Progenitor cell of endocrine pancreas (in vitro differentiated cells): ENCODE data around the gene ABLIM2. TPM values are rescaled to one million over a fixed set of nuclear protein-coding genes. Genes with fewer than 3 reads are reported as not detected.
A peak's percentile ranks its signal among the peaks of the same experiment; 100 is the strongest.

Experiments
- DNase-seq: peaks from one replicate; pipeline ENCODE4 v3.0.0; 2021; ENCODE audit warnings: low spot score; ENCODE audit not compliant: unreplicated experiment
- H3K27ac Mint-ChIP-seq: 2 replicates; pipeline ENCODE4 v1.8.0; 2021; ENCODE audit warnings: mild to moderate bottlenecking, moderate library complexity, mixed read lengths
- H3K27me3 Mint-ChIP-seq: 2 replicates; pipeline ENCODE4 v1.8.0; 2021; ENCODE audit warnings: mixed read lengths
- H3K36me3 Mint-ChIP-seq: 2 replicates; pipeline ENCODE4 v1.8.0; 2022; ENCODE audit warnings: mixed read lengths; ENCODE audit not compliant: insufficient read depth
- H3K4me1 Mint-ChIP-seq: 2 replicates; pipeline ENCODE4 v1.8.0; 2021; ENCODE audit warnings: low read depth, mixed read lengths
- H3K4me3 Mint-ChIP-seq: 2 replicates; pipeline ENCODE4 v1.8.0; 2021; ENCODE audit warnings: low read depth, mild to moderate bottlenecking, moderate library complexity, mixed read lengths
- H3K9me3 Mint-ChIP-seq: 2 replicates; pipeline ENCODE4 v1.8.0; 2021; ENCODE audit warnings: low read depth, mixed read lengths
- total RNA-seq: library from RNA; stranded (reverse); gene quantifications from 2 replicates; pipeline ENCODE4 v1.2.1, GENCODE V29; 2021
- TF ChIP-seq, protein P1 (sequence below): fragments of 200-600 bp; sonication (generic); IDR thresholded peaks from one replicate; pipeline ENCODE4 v1.5.0; 2021; ENCODE audit warnings: antibody characterized with exemption, mild to moderate bottlenecking; ENCODE audit not compliant: unreplicated experiment

ABLIM2 gene
- total RNA-seq, 1 donor from 2014 or later = 5.7 TPM

DNA sequence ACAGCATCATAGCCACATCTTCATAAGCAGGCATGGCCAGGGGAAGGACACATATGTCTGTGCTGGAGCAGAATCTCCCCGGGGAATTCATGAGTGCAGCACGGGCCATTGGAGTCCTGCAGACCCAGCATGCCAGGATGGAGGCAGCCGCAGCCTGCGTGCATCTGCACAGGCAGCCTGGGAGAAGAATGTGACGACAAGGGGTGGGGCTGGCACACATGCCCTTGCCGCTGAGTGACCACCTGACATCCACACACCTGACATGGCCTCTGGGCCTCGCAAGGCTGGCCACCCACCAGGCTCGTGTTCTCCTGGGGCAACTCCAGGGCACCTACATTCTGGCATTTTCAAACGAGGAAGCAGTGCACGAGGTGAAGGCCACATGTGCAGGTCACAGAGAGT is 152.8 kb downstream of the ABLIM2 start:
- no peak overlapping the region for H3K27ac Mint-ChIP-seq
- H3K9me3 Mint-ChIP-seq = no peaks in the 10 kb centered on the region
- peaks cover 14% of the 10 kb centered on the region for H3K27me3 Mint-ChIP-seq
- H3K4me3 Mint-ChIP-seq = no peak overlapping the region
- peaks cover 13% of the 10 kb centered on the region for H3K4me1 Mint-ChIP-seq
- TF ChIP-seq, protein P1, sequence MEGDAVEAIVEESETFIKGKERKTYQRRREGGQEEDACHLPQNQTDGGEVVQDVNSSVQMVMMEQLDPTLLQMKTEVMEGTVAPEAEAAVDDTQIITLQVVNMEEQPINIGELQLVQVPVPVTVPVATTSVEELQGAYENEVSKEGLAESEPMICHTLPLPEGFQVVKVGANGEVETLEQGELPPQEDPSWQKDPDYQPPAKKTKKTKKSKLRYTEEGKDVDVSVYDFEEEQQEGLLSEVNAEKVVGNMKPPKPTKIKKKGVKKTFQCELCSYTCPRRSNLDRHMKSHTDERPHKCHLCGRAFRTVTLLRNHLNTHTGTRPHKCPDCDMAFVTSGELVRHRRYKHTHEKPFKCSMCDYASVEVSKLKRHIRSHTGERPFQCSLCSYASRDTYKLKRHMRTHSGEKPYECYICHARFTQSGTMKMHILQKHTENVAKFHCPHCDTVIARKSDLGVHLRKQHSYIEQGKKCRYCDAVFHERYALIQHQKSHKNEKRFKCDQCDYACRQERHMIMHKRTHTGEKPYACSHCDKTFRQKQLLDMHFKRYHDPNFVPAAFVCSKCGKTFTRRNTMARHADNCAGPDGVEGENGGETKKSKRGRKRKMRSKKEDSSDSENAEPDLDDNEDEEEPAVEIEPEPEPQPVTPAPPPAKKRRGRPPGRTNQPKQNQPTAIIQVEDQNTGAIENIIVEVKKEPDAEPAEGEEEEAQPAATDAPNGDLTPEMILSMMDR = no peak
- no peaks in the 10 kb centered on the region for H3K36me3 Mint-ChIP-seq
- DNase-seq = no peak

DNA sequence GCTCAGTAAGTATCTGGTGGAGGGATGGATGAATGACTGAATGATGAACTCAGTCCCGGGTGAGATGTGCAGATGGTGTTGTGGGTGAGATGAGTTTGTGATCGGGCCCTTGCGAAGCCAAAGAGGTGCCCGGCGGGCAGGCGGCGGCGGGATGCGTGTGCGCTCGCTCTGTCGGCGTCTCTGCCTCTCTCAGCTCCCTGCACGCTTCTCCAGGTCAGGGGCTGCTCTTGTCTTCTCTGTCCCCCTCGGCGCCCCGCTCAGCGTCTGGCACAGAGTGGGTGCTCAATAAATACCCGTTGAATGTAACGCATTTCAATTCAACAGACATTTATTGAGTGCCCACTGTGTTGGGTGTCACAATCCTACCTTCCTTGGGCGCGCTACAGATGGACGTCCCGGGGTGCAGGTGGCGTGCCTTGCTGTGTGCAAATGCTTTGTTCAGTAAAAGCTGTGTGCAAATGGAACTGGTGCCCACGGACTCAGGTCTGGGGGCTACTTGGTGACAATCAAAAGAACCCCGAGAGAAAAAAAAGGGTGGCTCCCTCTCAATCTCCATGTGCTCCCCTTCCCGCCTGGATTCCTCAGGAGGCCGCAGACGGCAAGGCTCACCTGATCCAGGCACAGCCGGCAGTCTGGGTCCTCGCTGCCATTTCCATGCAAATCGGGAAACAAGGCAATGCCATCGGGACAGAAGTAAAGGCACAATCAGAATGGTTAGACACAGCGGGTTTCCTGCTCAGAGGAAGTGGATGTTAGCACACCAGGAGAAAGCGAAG is 153.4 kb downstream of the ABLIM2 start:
- H3K4me3 Mint-ChIP-seq = no peak overlapping the region
- TF ChIP-seq, protein P1 = no peak
- peaks cover 14% of the 10 kb centered on the region for H3K27me3 Mint-ChIP-seq
- H3K9me3 Mint-ChIP-seq = no peaks in the 10 kb centered on the region
- no peaks in the 10 kb centered on the region for H3K36me3 Mint-ChIP-seq
- peaks cover 8% of the 10 kb centered on the region for H3K4me1 Mint-ChIP-seq
- H3K27ac Mint-ChIP-seq = no peak overlapping the region
- no peak for DNase-seq

DNA sequence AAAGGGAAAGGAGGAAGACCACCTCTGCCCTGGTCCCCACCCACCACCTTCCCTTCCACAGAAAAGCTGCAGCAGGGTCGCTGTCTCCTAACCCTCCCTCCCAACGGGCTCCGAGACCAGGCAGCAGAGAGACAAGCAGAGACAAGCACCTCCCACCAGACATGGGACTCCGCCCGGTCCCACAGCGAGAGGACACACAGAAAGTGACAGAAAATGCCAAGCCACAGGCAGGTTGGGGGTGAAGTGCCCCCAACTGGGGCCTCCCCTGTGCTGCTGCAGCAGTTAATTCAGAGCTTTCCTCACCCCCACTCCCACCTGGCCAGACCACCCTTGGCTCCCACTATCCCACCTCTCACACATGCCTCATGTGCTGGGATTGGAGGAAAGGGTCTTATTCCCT is 154.5 kb downstream of the ABLIM2 start:
- H3K9me3 Mint-ChIP-seq = no peaks in the 10 kb centered on the region
- no peaks in the 10 kb centered on the region for H3K36me3 Mint-ChIP-seq
- no peak overlapping the region for H3K27ac Mint-ChIP-seq
- DNase-seq = no peak
- peaks cover 5% of the 10 kb centered on the region for H3K4me1 Mint-ChIP-seq
- peaks cover 14% of the 10 kb centered on the region for H3K27me3 Mint-ChIP-seq
- TF ChIP-seq, protein P1 = no peak
- H3K4me3 Mint-ChIP-seq = no peak overlapping the region

DNA sequence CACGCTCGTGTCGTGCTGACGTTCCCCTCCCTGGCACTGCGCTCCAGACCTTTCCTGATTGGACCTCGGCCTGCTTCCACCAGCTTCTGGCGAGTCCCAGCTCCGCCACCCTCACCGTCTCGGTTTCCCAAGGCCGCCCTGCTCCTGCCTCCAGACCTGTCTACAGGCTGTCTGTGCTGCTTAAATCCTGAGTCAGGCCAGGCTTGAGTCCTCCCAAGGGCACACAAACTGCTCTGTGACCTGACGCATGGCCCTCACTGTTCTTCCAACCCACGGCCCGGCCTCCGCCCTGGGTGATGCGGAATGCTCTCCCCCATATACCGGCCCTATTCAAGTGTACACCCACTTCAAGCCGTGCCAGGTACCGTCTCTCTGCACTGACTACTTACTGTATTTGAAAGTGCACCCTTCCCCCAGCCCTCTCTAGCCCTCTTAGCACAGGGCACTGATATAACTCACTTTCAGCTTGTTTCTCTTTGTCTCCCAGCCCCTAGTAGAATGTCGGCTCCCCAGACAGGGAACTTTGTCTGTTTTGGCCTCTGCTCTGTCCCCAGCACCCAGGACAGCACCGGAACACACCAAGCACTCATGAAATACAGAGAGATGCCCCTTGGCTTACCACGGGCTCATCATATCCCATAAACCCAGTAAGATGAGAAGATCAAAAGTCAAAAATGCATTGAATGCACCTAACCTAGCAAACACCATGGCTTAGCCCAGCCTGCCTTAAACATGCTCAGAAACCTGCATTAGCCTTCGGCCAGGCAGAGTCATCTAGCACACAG is 155.9 kb downstream of the ABLIM2 start:
- peak overlapping the region; percentile 30 for H3K27ac Mint-ChIP-seq
- TF ChIP-seq, protein P1 = no peak
- no peaks in the 10 kb centered on the region for H3K36me3 Mint-ChIP-seq
- no peaks in the 10 kb centered on the region for H3K9me3 Mint-ChIP-seq
- H3K4me3 Mint-ChIP-seq = no peak overlapping the region
- H3K4me1 Mint-ChIP-seq = peaks cover 5% of the 10 kb centered on the region
- peaks cover 9% of the 10 kb centered on the region for H3K27me3 Mint-ChIP-seq
- DNase-seq = no peak

DNA sequence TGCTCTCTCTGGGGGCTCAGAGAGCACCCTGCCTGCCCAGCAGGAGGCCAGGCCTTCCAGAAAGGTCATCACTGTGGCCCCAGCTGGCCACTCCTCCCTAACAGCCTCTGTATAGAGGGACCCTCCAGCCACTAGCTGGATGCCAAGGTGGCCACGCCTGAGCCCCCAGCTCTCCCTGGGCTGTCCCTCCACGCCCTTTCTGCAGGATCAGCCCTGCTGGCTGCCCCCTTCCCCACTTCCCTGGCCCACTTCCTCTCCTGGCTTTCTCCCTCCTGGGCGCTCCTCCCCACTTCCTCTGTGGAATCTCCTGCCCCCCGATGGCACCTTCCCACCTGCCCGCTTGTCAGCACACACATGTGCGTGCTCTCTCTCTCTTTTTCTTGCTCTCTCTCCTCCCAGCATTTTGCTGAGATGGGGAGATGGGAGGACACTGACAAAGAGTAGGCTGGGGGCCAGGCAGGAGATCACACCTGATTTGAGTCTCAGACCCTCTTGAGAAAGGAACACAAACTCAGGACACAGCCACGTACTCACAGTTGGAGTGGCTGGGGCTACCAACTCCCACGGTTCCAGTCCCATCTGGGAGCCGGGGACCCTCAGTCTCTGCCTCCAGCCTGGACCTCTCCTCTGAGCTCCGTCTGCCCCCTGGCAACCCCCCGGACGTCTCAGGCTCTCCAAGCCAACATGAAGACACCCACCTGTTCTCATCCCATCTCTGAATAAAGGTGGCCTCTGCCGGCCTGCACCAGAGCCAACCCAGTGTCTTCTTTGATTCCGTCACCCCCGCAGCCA is 156.9 kb downstream of the ABLIM2 start:
- Mint-ChIP-seq H3K9me3 (no peaks in the 10 kb centered on the region), H3K27me3 (peaks cover 9% of the 10 kb centered on the region), H3K36me3 (no peaks in the 10 kb centered on the region), H3K27ac (no peak overlapping the region), H3K4me1 (peaks cover 5% of the 10 kb centered on the region), H3K4me3 (no peak overlapping the region)
- TF ChIP-seq, protein P1 = no peak
- DNase-seq = no peak
